Endothelial cell of umbilical vein (primary cell): Measurements from ENCODE around the gene ISL2. TPM values are rescaled to one million over a fixed set of nuclear protein-coding genes. Genes with fewer than 3 reads are reported as not detected.
"Not testable (repeated sequence)": the region's sequence is repeated elsewhere in the genome, so short reads cannot be mapped to it uniquely, and the experiment has no call there.

Experiments
- BruUV-seq: library from RNA; stranded (reverse); fragments of 400-500 nt; replicated peaks from 2 replicates; lab custom pipeline; 2021; lab: Mats Ljungman, UMichigan
- CTCF ChIA-PET: fragments of 300-600, 350-600 bp; sonication (Branson Sonifier 250); formaldehyde crosslinking; loops from one replicate; lab custom pipeline; 2021; ENCODE audit warnings: antibody characterized with exemption, inconsistent platforms; lab: Charles Lee
- POLR2A ChIA-PET: fragments of 300-600, 350-600 bp; sonication (Branson Sonifier 250); formaldehyde crosslinking; loops from one replicate; lab custom pipeline; 2021; ENCODE audit warnings: antibody characterized with exemption, inconsistent platforms; lab: Charles Lee
- DNase-seq: peaks from one replicate; pipeline ENCODE4 v3.0.0-alpha.2; 2011; ENCODE audit warnings: low read depth, low spot score
- FAIRE-seq: peaks from 2 replicates; lab custom pipeline; 2011; peaks lifted over from hg19 to GRCh38; lab: Jason Lieb, UNC
- H2AFZ ChIP-seq: 2 replicates; pipeline ENCODE4 v1.6.0; 2012; ENCODE audit warnings: low read depth, low read length, control low read depth, inconsistent platforms
- H3K27ac ChIP-seq: 2 replicates; pipeline ENCODE4 v1.5.1; 2011; ENCODE audit warnings: low read depth, mild to moderate bottlenecking, control low read depth, low read length, moderate library complexity; ENCODE audit not compliant: insufficient read depth
- H3K27me3 ChIP-seq, 2 experiments: 2 replicates each; pipeline versions ENCODE4 v1.6.0 to v1.6.1; 2011; ENCODE audit warnings: low read length in 2 of 2, mixed read lengths in 1 of 2; ENCODE audit not compliant: control insufficient read depth in 2 of 2, insufficient read depth in 2 of 2
- H3K36me3 ChIP-seq, 2 experiments: 2 replicates in 1 of 2; 3 replicates in 1 of 2; pipeline ENCODE4 v1.5.1; 2011; ENCODE audit warnings: low read length in 2 of 2, mild to moderate bottlenecking in 1 of 2, moderate library complexity in 1 of 2; ENCODE audit not compliant: control insufficient read depth in 2 of 2, insufficient read depth in 2 of 2; ENCODE audit errors: extremely low read depth in 1 of 2
- H3K4me1 ChIP-seq: 3 replicates; pipeline ENCODE4 v1.5.1; 2011; ENCODE audit warnings: mild to moderate bottlenecking, low read length; ENCODE audit not compliant: control insufficient read depth, insufficient read depth; ENCODE audit errors: extremely low read depth
- H3K4me2 ChIP-seq: 2 replicates; pipeline ENCODE4 v1.6.1; 2011; ENCODE audit warnings: low read length, control low read depth, mixed read lengths; ENCODE audit not compliant: insufficient read depth
- H3K4me3 ChIP-seq, 3 experiments: fragments of 200-600 bp in 1 of 3; sonication (generic), shearing (Covaris generic) in 1 of 3; replicated peaks in 1 of 3; 2 replicates each; pipeline ENCODE4 v1.5.1; 2011 to 2016; ENCODE audit warnings: control low read depth in 3 of 3, low read length in 3 of 3, mild to moderate bottlenecking in 2 of 3, inconsistent platforms in 1 of 3, low read depth in 1 of 3, moderate library complexity in 1 of 3; ENCODE audit not compliant: insufficient read depth in 1 of 3
- H3K79me2 ChIP-seq: 2 replicates; pipeline ENCODE4 v1.6.0; 2012; ENCODE audit warnings: low read length, inconsistent platforms; ENCODE audit not compliant: control insufficient read depth, insufficient read depth
- H3K9ac ChIP-seq: replicated peaks from 2 replicates; pipeline ENCODE3; 2011; ENCODE audit warnings: low read length, control low read depth; ENCODE audit not compliant: insufficient read depth; ENCODE audit errors: extremely low read depth
- H3K9me1 ChIP-seq: replicated peaks from 3 replicates; pipeline ENCODE4 v1.6.0; 2011; ENCODE audit warnings: mild to moderate bottlenecking, low read length; ENCODE audit not compliant: control insufficient read depth, insufficient read depth; ENCODE audit errors: extremely low read depth
- H3K9me3 ChIP-seq: replicated peaks from 2 replicates; pipeline ENCODE4 v1.5.1; 2012; ENCODE audit warnings: low read length, inconsistent platforms; ENCODE audit not compliant: control insufficient read depth, insufficient read depth
- H4K20me1 ChIP-seq: replicated peaks from 2 replicates; pipeline ENCODE3; 2011; ENCODE audit warnings: mild to moderate bottlenecking, low read length; ENCODE audit not compliant: control insufficient read depth, insufficient read depth; ENCODE audit errors: extremely low read depth
- JUN ChIP-seq: IDR thresholded peaks from 2 replicates; pipeline ENCODE4 v1.6.1; 2011; ENCODE audit warnings: borderline replicate concordance, low read depth; ENCODE audit not compliant: insufficient read length, insufficient read depth
- MAX ChIP-seq: IDR thresholded peaks from 2 replicates; pipeline ENCODE4 v1.6.1; 2011; ENCODE audit not compliant: insufficient read depth, insufficient read length
- dilution Hi-C: fragments of 300-500 bp; cut with MboI; formaldehyde crosslinking; loops from one replicate; pipeline ENCODE4 v1.15.0; 2019; ENCODE audit warnings: low sequenced_read_pairs; ENCODE audit not compliant: extremely low pct_ligation_motif_present
- intact Hi-C: fragments of 100-400 bp; cut with micrococcal nuclease; formaldehyde crosslinking; loops from one replicate; pipeline ENCODE4 v1.10.0; 2022
- polyA plus RNA-seq, 4 experiments: library from polyadenylated mRNA; depleted of rRNA in 3 of 4; stranded (reverse) in 3 of 4; unstranded in 1 of 4; fragments of >200 nt; gene quantifications; 2 replicates each; pipeline versions ENCODE4 v1.2.1 to v1.2.3, GENCODE V29; 2011 to 2012; ENCODE audit warnings: missing spikeins in 1 of 4
- total RNA-seq: library from RNA; stranded (reverse); gene quantifications from 2 replicates; pipeline ENCODE4 v1.2.3, GENCODE V29; 2021

Gene ISL2
- total and polyA plus RNA-seq, 2 donors (not counting 3 experiments of a cell fraction or from before 2014, with no cell fraction given) = 0.10 TPM; not detected in 1

- POLR2A ChIA-PET = no interaction called here
- CTCF ChIA-PET = interaction anchor here (1.2 to 1.9 kb wide), 3 partner anchors 10 to 17 kb away, joined by 3 to 10 read pairs (median 4); no protein-coding TSS in a partner anchor
- FAIRE-seq = no peak
- H3K4me1 ChIP-seq = peaks cover 19% of the 10 kb centered on the region
- no peaks in the 10 kb centered on the region for H3K9me3 ChIP-seq
- H4K20me1 ChIP-seq = peaks cover 8% of the 10 kb centered on the region
- dilution Hi-C loops (no loop called here), intact Hi-C loops (loop anchor here (5.0 kb wide), 1 partner anchor 75 kb away; no protein-coding TSS in a partner anchor)
- no peaks in the 10 kb centered on the region for H3K9me1 ChIP-seq
- DNase-seq = peak; percentile 37
- no peak overlapping the region for H3K4me3 ChIP-seq
- H3K27ac ChIP-seq = no peak overlapping the region
- no peak overlapping the region for H3K4me2 ChIP-seq
- no peaks in the 10 kb centered on the region for H3K27me3 ChIP-seq
- peak overlapping the region; percentile 42 for H2AFZ ChIP-seq
- no peaks in the 10 kb centered on the region for H3K36me3 ChIP-seq
- no TSS peak for BruUV-seq
- peaks cover 31% of the 10 kb centered on the region for H3K79me2 ChIP-seq
- TF ChIP-seq MAX = no peak
- peak; percentile 27 for TF ChIP-seq JUN
- no peak overlapping the region for H3K9ac ChIP-seq
Measured at GRCh38 chr15:76312540-76313174, 23.9 kb upstream of the ISL2 start.

- H3K27me3 ChIP-seq, FAIRE-seq, H3K36me3 ChIP-seq, DNase-seq, H3K9me1 ChIP-seq, H3K9ac ChIP-seq, H3K27ac ChIP-seq, H3K9me3 ChIP-seq, H3K4me2 ChIP-seq, H3K4me3 ChIP-seq, H4K20me1 ChIP-seq, dilution Hi-C loops, BruUV-seq: not testable (repeated sequence)
- peak overlapping the region; percentile 42 for H2AFZ ChIP-seq
- ChIA-PET POLR2A (interaction anchor here (0.6 kb wide), 1 partner anchor 27 kb away, joined by 3 read pairs; no protein-coding TSS in a partner anchor), CTCF (interaction anchor here (1.2 to 1.9 kb wide), 3 partner anchors 10 to 17 kb away, joined by 3 to 10 read pairs (median 4); no protein-coding TSS in a partner anchor)
- H3K79me2 ChIP-seq = peaks cover 27% of the 10 kb centered on the region
- peaks cover 19% of the 10 kb centered on the region for H3K4me1 ChIP-seq
- intact Hi-C loops = loop anchor here (5.0 kb wide), 1 partner anchor 76 kb away; no protein-coding TSS in a partner anchor
Measured at GRCh38 chr15:76313175-76313567, 23.4 kb upstream of the ISL2 start.
